AG04450 (cell line): Measurements from ENCODE around the gene NCOR2. TPM values are rescaled to one million over a fixed set of nuclear protein-coding genes. Genes with fewer than 3 reads are reported as not detected.

Source experiments
- CTCF ChIA-PET: fragments of 300-600, 350-600 bp; formaldehyde crosslinking; extraction: SDS; loops from one replicate; lab custom pipeline; 2022; ENCODE audit warnings: antibody characterized with exemption, inconsistent platforms; lab: Charles Lee
- POLR2A ChIA-PET: fragments of 350-600 bp; formaldehyde crosslinking; extraction: SDS; loops from one replicate; lab custom pipeline; 2021; ENCODE audit warnings: antibody characterized with exemption, inconsistent platforms; lab: Yijun Ruan, JAX
- DNase-seq: peaks from one replicate; pipeline ENCODE4 v3.0.0-alpha.2; 2011; ENCODE audit warnings: low read depth, low spot score
- H3K27ac ChIP-seq: one replicate; pipeline ENCODE4 v1.5.1; 2012; ENCODE audit warnings: low read depth, low read length, control low read depth
- H3K27me3 ChIP-seq: one replicate; pipeline ENCODE4 v1.6.0; 2012; ENCODE audit warnings: low read length; ENCODE audit not compliant: control insufficient read depth, insufficient read depth
- H3K4me3 ChIP-seq: 2 replicates; pipeline ENCODE4 v1.5.1; 2011; ENCODE audit warnings: mild to moderate bottlenecking, low read depth, low read length, control low read depth
- H3K9me3 ChIP-seq: 2 replicates; pipeline ENCODE4 v1.5.1; 2012; ENCODE audit warnings: low read length; ENCODE audit not compliant: control insufficient read depth, insufficient read depth
- polyA plus RNA-seq: library from polyadenylated mRNA; depleted of rRNA; stranded (reverse); fragments of >200 nt; gene quantifications from 2 replicates; pipeline ENCODE4 v1.2.3, GENCODE V29; 2011
- TF ChIP-seq, protein P1 (sequence below): IDR thresholded peaks from 2 replicates; pipeline ENCODE4 v1.5.1; 2011; ENCODE audit warnings: low read depth, low read length, control low read depth, inconsistent platforms

NCOR2 gene
- polyA plus RNA-seq, 1 experiment = 3.3 TPM

DNA sequence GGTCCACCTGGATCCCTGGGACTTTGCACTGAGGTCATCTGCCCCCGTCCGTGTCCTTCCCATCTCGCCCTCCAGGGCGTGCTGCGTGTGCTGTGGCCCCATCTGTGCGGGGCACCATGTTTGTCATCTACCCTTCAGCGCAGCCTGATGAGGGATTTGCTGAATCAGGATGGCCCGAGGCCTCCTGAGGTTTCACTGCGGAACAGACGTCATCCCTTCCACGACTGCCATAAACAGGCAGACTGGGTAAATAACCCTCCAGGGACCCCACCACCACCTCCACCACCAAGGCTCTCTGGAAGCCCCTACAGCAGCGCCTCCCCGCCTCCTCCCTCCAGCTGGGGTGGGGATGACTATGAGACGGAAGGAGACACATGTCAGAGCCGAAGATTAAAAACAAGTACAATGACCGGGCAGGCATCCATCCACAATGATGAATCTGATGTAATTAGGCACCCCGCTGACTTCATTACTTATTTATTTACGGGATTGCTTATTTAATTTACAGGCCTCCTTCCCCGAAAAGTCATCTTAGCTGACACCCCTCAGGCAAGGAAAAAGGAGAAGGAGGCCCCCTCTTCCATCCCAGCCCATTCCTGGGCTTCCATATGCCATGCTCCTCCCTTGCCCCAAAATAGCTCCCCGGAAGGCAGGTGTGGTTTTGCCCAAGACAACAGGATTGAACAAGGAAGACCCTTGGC is 39.4 kb downstream of the NCOR2 start:
- no peak for DNase-seq
- ChIA-PET CTCF (interaction anchor here (1.1 kb wide), 1 partner anchor 237 kb away, joined by 3 read pairs; no protein-coding TSS in a partner anchor), POLR2A (no interaction called here)
- TF ChIP-seq, protein P1, sequence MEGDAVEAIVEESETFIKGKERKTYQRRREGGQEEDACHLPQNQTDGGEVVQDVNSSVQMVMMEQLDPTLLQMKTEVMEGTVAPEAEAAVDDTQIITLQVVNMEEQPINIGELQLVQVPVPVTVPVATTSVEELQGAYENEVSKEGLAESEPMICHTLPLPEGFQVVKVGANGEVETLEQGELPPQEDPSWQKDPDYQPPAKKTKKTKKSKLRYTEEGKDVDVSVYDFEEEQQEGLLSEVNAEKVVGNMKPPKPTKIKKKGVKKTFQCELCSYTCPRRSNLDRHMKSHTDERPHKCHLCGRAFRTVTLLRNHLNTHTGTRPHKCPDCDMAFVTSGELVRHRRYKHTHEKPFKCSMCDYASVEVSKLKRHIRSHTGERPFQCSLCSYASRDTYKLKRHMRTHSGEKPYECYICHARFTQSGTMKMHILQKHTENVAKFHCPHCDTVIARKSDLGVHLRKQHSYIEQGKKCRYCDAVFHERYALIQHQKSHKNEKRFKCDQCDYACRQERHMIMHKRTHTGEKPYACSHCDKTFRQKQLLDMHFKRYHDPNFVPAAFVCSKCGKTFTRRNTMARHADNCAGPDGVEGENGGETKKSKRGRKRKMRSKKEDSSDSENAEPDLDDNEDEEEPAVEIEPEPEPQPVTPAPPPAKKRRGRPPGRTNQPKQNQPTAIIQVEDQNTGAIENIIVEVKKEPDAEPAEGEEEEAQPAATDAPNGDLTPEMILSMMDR = no peak
- Histone ChIP-seq H3K9me3 (no peaks in the 10 kb centered on the region; the same call in 1 of the 2 replicates), H3K27me3 (no peaks in the 10 kb centered on the region), H3K4me3 (no peak overlapping the region), H3K27ac (no peak overlapping the region)

DNA sequence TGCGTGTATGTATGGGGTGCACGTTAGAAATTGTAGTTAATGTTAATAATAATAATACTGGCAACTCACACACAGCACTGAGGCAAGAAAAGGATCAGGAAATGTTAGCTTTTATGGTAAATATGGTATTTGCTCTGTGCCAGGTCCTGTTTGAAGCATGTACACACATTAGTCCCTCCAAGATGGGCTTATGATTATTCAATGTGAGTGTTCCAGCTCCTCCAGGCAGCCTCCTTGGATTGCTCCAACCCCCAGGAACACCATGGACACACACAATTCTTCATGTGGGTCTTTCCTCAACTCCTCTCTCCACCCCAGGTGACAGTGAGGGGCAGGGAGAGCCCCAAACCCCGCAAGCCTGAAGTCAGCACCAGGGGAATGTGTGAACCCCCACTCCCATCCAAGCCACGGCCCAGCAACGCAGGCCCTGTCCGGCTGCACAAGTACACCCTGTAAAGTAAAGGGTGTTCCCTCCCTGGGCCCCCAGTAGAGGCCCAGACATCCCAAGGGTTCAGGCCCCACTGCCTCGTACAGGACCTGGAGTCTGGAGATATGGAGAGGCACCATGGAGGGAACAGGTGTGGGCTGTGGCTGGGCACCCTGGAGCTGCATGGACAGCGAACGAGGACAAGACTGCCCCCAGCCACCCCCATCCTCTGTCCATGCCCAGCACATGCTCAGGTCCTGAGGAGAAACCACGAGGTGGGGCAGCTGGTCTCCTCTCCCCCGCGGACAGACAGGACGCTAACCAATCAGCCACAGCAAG is 41.3 kb downstream of the NCOR2 start:
- TF ChIP-seq, protein P1 = no peak
- CTCF ChIA-PET = no interaction called here
- no peaks in the 10 kb centered on the region for H3K27me3 ChIP-seq
- H3K4me3 ChIP-seq = no peak overlapping the region
- DNase-seq = no peak
- POLR2A ChIA-PET = no interaction called here
- H3K27ac ChIP-seq = no peak overlapping the region
- no peaks in the 10 kb centered on the region; the same call in 1 of the 2 replicates for H3K9me3 ChIP-seq

DNA sequence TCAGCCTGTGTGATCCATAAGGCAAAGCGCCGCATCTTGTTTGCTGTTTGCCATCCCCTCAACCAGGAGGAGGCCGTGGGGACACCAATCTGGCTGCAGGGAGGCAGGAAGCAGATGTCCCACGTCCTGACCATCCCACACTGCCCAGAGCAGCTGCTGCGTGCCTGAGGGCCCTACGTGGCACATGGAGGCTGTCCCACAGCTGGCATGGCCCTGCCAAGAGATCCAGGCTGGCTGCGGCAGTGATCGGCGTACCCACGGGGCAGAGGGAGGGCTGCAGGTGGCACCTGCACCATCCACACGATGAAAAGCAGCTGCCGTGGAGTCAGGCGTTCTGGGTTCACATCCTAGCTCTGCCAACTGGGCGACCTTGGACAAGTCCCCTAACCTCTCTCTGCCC is 42.0 kb downstream of the NCOR2 start:
- ChIA-PET CTCF (no interaction called here), POLR2A (no interaction called here)
- H3K4me3 ChIP-seq = no peak overlapping the region
- TF ChIP-seq, protein P1 = no peak
- no peak for DNase-seq
- H3K27ac ChIP-seq = no peak overlapping the region
- H3K27me3 ChIP-seq = no peaks in the 10 kb centered on the region
- H3K9me3 ChIP-seq = no peaks in the 10 kb centered on the region

DNA sequence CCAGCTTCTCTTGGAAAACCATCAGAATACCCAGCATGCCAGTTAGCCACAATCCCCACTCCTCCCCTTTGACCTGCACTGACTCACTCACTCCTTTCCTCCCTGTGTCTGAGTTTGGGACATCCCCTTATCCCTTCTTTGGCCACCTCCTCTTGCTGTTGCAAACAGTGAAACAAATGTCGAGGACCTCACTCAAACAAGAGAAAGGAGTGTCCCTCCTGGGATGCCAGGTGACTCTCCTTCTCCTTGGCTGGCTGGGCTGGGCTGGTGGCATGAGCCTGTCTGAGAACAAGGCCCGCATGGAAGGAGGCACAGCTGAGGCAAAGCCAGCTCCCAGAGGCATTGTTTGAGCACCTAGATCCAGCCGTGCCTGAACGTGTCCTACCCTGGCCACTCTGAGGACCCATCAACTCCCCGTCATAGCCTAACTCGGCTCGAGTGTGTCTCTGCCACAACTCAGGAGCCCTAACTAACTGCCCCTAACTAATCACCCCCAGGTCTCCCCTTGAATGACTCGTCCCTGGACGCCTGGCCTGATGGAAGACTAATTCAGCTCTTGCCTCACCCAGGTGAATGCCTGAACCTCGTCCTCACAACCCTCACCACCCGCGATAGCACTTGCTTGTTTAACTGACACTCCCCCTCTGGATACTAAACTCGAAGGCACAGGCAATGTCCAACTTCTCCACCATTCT is 43.0 kb downstream of the NCOR2 start:
- H3K4me3 ChIP-seq = no peak overlapping the region
- DNase-seq = peak; percentile 41
- no peaks in the 10 kb centered on the region; the same call in 1 of the 2 replicates for H3K9me3 ChIP-seq
- CTCF ChIA-PET = no interaction called here
- H3K27me3 ChIP-seq = no peaks in the 10 kb centered on the region
- TF ChIP-seq, protein P1 = no peak
- peak overlapping the region; percentile 65 for H3K27ac ChIP-seq
- POLR2A ChIA-PET = interaction anchor here (0.5 kb wide), 1 partner anchor 363 kb away, joined by 3 read pairs; no protein-coding TSS in a partner anchor
